NCI-H226 (cell line): ENCODE data around the gene LENG8.
A peak's percentile ranks its signal among the peaks of the same experiment; 100 is the strongest.

ENCODE experiments used
- DNase-seq: peaks from one replicate; pipeline ENCODE4 v3.0.0-alpha.2; 2015

The LENG8 gene

GRCh38 chr19:54448774-54449700, at the start of gene LENG8:
Gene LENG8, plus strand, starts transcription at chr19:54449199. Its CDS starts 2,146 bp downstream, at chr19:54451345.
- peak; percentile 97 for DNase-seq

DNA sequence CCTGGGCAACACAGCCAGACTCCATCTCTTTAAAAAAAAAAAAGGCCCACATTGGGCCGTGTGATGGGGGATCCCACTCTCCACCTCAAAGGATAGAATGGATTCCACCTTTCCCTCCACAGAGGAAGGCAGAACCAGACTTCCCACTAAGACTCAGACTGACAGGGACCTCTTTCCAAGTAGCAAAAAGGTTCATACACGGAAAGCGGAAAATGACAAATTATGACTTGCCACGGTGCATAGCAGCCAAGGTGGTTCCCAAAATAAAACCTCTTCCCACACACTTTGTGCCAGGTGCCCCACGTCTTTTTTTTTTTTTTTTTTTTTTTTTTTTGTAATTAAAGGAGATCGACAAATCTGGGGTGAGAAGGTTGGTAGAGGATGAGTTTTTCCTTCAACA, 48.1 kb upstream of the LENG8 start:
- DNase-seq = no peak

GRCh38 chr19:54403054-54403453, 45.9 kb upstream of the LENG8 start:
- DNase-seq = no peak

DNA sequence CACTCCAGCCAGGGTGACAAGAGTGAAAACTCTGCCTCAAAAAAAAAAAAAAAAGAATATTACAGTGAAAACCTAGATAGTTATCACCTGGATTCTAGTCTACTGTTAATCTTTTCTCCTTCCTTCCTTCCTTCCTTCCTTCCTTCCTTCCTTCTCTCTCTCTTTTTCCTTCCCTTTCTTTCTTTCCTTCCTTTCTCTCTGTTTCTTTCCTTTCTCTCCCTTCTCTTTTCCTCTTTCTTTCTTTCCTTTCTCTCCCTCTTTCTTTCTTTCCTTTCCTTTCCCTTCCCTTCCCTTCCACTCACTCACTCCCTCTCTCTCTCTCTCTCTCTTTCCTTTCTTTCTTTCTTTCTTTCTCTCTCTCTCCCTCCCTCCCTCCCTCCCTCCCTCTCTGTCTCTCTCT, 43.4 kb upstream of the LENG8 start:
- no peak for DNase-seq

GRCh38 chr19:54407780-54408179, 41.2 kb upstream of the LENG8 start:
- no peak for DNase-seq

DNA sequence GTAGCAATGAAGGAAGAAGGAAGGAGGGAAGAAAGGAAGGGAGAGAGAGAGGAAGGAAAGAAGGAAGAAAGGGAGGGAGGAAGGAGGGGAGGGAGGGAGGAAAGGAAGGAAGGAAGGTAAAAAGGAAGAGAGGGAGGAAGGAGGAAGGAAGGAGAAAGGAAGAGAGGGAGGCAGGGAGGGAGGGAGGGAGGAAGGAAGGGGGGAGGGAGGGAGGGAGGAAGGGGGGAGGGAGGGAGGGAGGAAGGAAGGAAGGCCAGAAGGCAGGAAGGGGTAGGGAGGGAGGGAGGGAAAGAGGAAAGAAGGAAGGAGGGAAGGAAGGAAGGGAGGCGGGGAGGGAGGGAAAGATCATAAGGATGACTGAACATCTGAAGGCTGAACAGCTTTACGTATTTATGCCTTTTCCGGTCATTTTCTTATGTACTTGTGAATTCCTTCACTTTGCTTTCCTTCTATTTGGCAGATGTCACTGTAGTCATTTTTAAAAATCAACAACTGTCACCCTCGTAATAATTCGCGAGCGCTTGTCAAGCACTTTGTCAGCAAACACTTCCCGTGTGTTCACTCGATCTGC, 40.5 kb upstream of the LENG8 start:
- DNase-seq = no peak

DNA sequence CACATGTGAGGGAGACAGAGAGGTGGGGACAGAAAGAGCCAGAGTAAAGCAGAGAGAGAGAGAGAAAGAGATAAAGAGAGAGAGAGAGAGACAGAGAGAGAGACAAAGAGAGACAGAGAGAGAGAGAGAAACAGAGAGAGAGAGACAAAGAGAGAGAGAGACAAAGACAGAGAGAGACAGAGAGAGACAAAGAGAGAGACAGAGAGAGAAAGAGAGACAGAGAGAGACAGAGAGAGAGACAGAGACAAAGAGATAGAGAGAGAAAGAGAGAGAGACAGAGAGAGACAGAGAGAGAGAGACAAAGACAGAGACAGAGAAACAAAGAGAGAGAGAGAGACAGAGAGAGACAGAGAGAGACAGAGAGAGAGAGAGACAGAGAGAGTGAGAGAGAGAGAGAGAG, 38.0 kb upstream of the LENG8 start:
- no peak for DNase-seq

DNA sequence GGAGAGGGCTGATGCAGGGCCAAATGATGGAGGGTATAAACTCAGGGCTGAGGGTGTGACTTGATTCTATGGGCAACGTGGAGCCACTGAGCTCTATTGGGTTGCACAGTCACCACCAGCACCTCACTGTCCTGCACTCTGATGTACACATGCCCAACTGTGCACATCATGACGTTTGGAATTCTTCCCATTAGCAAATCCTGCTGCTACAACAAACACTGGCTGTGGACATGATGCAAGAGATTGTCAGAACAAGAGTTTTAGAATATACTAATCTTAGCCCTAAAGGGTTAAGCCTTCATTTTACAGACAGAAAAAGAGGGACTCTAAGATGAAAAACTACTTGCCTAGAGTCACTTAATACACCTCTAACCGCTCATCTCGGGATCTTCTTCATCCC, 36.1 kb upstream of the LENG8 start:
- no peak for DNase-seq

- no peak for DNase-seq
Measured at GRCh38 chr19:54414156-54414555, 34.8 kb upstream of the LENG8 start.

DNA sequence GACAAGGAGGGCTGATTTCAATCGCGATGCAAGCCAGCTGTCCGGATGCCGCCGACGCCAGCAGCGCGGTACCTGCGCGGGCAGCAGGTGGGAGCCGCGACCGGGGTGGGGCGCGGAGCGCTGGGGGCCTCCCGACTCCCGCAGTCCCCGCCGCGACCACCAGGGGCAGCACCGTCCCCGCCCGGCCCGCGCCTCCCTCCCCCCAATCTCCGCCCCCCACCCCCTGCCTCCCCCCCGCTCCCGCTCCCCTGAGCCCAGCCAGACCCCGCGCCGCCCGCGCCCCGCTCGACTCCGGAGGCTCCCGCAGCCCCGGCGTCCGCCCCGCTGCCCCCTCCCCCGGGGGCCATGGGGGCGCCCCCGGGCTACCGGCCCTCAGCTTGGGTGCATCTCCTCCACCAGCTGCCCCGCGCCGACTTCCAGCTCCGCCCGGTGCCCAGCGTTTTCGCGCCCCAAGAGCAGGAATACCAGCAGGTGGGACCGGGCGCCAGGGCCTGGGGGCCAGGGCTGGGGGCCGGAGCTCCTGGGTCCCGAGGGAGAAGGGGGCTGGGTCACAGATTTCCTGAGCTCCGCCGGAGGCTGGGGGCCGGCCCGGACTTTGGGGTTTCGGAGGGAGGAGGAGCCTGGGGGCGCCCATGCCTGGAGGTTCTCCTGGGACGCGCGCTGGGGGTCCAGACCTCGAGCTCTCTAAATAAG, 33.6 kb upstream of the LENG8 start, which contains the start of gene TTYH1:
Gene TTYH1, plus strand, starts transcription at position 257 of the 693 bp plus-strand sequence. Its CDS starts 89 bp downstream, at position 346.
- DNase-seq = no peak

DNA sequence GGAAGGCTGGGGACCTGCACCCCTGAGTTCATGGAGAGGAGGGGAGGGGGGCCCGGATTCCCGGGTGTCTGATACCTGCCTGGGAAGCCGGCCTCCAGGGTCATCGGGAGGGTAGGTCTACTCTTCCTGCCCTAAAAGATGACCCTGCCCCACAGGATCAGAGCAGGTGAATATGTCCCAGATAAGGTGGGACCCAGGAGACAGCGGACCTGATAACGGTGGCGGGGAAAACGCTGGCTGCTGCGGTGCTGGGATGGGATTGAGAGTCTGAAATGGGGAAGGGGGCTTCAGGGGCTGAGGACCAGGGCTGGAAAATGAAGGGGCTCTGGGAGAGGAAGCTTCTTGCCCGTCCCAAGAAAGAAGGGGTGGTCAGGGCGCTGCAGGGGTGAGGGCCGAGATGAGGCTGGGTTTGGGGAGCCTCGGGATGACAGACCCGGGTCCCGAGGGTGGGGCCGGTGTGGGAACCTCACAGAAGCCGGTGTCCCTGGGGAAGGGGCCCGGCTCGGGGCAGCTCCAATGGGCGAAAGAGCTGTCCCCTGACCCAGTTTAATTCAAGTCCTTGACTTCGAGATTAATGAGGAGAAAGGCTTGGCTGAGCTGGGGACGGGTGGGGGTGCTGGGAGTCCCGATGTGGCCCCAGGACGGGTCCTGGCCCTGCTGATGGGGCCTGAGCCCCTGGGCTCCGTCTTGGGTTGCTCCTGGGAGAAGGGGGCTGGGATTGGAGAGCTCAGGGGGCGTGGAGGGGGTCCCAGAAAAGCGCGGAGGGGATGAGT, 32.9 kb upstream of the LENG8 start:
- no peak for DNase-seq

DNA sequence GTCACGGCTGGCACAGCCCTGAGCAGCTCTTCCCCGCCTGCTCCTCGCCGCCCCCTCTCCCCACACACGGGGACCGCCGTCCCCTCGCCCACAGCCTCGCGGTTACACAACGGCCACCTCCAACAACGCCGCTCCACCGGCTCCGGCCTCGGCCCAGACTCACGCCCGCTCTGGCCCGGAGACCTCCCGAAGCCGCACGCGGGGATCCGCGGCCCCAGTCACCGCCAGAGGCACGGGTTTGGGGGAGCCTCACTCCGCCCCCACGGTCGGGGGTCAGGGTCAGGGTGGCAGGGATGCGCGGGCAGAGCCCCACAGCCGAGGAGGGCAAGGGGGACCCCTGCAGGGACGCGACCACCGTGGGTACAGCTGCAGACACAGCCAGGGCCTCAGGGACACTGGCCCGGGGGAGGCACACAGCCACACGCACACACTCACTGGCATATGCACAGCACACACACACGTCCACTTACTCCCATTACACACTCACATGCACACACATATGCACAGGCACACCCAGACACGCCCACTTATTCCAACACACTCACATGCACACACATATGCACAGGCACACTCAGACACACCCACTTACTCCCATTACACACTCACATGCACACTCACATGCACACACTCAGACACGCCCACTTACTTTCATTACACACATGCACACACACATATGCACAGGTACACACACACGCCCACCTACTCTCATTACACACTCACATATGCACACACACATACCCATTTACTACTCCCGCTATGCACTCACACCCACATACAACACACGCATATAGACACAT, 32.1 kb upstream of the LENG8 start:
- DNase-seq = no peak

DNA sequence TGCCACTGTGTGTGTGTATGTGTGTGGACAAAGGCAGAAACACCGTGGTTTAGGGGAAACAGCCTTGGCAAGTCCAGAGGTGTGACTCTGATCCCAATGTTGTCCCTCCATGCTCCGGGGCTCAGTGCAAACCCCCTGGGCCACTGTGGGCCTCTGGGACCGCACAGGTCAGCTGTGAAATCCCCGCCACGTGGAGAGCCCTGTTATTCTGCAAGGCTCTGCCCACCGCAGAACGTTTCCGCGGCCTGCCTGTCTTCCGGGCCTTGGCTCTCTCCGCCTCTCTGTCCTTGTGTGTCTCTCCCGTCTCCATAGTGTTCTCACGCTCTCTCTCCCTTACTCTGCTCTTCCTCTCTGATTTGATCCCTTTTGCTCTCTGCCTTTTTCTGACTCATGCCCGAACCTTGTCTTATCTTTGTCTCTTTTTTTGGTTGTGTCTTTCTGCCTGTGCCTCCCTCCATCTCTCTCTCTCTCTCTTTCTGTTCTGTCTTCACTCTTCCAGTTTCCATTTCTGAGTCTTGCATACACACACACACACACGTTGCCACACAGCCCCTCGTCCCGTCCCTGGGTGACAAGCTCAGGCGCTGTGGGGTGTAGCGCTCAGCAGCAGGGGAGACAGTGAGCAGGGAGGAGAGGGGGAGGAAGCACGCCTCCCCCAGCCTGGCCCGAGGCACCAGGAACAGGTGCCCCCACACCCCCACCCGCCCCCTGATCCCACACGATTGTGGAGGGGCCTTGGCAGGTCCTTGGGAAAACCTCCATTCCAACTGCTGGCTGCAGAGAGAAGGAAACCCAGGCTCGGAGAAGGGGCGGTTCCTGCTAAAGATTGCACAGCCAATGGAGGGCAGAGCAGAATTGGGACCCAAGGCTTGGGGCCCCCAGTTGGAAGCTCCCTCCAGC, 30.7 kb upstream of the LENG8 start:
- DNase-seq = no peak

DNA sequence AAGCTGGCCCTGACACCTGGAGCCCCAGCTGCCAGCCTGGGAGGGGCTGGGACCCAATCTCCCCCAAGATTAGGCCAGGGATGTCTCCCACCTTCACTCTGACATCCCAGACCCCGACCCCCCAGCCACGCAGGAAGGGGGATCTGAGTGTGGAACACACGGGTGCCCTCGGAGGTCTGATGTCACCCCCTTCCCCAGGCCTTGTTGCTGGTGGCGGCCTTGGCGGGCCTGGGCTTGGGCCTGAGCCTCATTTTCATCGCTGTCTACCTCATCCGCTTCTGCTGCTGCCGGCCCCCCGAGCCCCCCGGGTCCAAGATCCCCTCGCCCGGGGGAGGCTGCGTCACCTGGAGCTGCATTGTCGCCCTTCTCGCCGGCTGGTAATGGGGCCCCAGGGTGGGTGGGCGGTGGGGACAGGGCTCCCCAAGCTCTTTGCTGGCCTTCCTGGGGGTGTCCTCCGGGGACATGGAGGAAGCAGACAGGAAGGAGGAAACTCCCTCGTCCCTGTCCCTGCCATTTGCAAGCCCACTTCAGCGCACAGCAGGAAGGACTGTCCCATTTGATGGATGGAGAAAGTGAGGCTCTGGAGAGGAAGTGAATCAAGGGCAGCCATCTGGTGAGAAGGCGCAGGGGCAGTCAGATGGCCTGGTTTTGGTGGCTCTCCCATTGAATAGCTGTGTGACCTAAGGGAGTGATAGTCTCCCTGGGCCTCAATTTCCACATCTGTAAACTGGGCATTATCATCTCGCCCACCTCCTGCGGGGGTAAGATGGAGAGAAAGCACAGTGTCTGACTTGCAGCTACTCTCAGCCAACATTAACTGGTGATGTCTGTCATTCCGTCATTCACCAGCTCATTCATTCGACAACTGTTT, 29.8 kb upstream of the LENG8 start:
- DNase-seq = no peak

GRCh38 chr19:54420068-54420382, 29.0 kb upstream of the LENG8 start:
- DNase-seq = no peak

GRCh38 chr19:54420383-54421168, 28.4 kb upstream of the LENG8 start:
- DNase-seq = no peak

DNA sequence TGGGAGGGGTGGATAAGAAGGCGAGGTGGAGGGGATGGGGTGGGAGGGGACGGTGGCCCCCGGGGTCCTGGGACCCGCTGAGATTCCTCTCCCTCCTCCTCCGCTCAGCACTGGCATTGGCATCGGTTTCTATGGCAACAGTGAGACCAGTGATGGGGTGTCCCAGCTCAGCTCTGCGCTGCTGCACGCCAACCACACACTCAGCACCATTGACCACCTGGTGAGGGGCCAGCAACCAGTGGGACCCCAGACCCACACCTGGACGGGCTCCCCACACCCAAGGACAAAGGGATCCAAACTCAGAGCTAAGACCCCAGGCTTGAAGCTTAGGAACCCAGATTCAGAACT, 27.9 kb upstream of the LENG8 start:
- no peak for DNase-seq

DNA sequence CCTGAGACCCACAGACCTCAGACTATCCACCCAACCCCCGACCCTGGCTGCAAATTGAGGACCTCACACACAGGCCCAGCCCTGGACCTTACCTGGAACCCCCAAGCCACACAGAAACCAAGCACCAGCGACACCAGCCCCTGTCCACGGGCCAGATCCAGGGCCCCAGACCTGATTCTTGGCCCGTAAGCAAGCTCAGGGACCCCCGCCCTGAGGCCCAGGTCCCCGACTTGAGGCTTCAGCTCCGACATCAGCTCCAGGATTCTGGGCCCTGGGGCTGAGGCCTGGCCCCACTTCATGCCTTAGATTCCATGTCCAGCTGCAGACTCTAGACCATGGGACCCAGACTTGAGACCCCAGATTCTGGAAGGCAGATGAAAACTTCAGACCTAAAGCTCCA, 27.5 kb upstream of the LENG8 start:
- no peak for DNase-seq

GRCh38 chr19:54422136-54422535, 26.9 kb upstream of the LENG8 start:
- no peak for DNase-seq
